T-cell (primary cell): ENCODE results near the gene LLGL1. TPM values are rescaled to one million over a fixed set of nuclear protein-coding genes. Genes with fewer than 3 reads are reported as not detected.

Experiments used
- ATAC-seq, 4 experiments: fragments of 200-7000 bp in 3 of 4; fragments of 150-1000 bp in 1 of 4; cut with Tn5 transposase; replicated peaks in 1 of 4; 1 replicate in 3 of 4; 2 replicates in 1 of 4; pipeline ENCODE4 v1.10.0; 2021; ENCODE audit warnings: moderate library complexity in 3 of 4, mild to moderate bottlenecking in 2 of 4, moderate number of reproducible peaks in 1 of 4
- CTCF ChIA-PET, 2 donors: fragments of 300-600 bp; sonication (Branson Sonifier 250); formaldehyde crosslinking; loops; one replicate each; lab custom pipeline; 2022; ENCODE audit warnings: antibody characterized with exemption in 2 of 2; lab: Charles Lee
- POLR2A ChIA-PET, 2 donors: fragments of 300-600 bp; sonication (Branson Sonifier 250); formaldehyde crosslinking; loops; one replicate each; lab custom pipeline; 2022; ENCODE audit warnings: antibody characterized with exemption in 2 of 2; lab: Charles Lee
- DNase-seq, 35 experiments: peaks; one replicate each; pipeline versions ENCODE4 v3.0.0 to v3.0.0-alpha.2; 2013 to 2023
- H3K27ac ChIP-seq: one replicate; pipeline ENCODE4 v1.5.1; 2013; ENCODE audit warnings: low read length
- H3K27me3 ChIP-seq, 2 experiments: replicated peaks in 1 of 2; 1 replicate in 1 of 2; 2 replicates in 1 of 2; pipeline versions ENCODE4 v1.6.1 to v1.7.0; 2013; ENCODE audit warnings: low read length in 1 of 2, mixed read lengths in 1 of 2; ENCODE audit not compliant: control insufficient read depth in 2 of 2, insufficient read depth in 2 of 2; ENCODE audit errors: extremely low read depth in 1 of 2
- H3K36me3 ChIP-seq, 2 donors: 1 replicate in 1 of 2; 2 replicates in 1 of 2; pipeline versions ENCODE4 v1.6.1 to v1.7.0; 2013; ENCODE audit warnings: low read length in 1 of 2; ENCODE audit not compliant: control insufficient read depth in 2 of 2, insufficient read depth in 1 of 2; ENCODE audit errors: extremely low read depth in 1 of 2
- H3K4me1 ChIP-seq, 2 experiments: 1 replicate in 1 of 2; 2 replicates in 1 of 2; pipeline versions ENCODE4 v1.6.1 to v1.7.0; 2013; ENCODE audit warnings: low read length in 2 of 2, mixed read lengths in 1 of 2; ENCODE audit not compliant: insufficient read depth in 2 of 2, control insufficient read depth in 1 of 2; ENCODE audit errors: extremely low read depth in 1 of 2
- H3K4me3 ChIP-seq, 2 donors: 1 replicate in 1 of 2; 2 replicates in 1 of 2; pipeline versions ENCODE4 v1.5.1 to v1.7.0; 2013; ENCODE audit warnings: mild to moderate bottlenecking in 2 of 2, low read length in 1 of 2, moderate library complexity in 1 of 2; ENCODE audit not compliant: control insufficient read depth in 1 of 2; ENCODE audit errors: extremely low read depth in 1 of 2
- H3K9me3 ChIP-seq: 2 replicates; pipeline ENCODE4 v1.7.0; 2013
- H3K27ac Mint-ChIP-seq, 2 donors: one replicate each; pipeline ENCODE4 v1.8.0; 2020 to 2021; ENCODE audit warnings: mild to moderate bottlenecking in 2 of 2, mixed read lengths in 2 of 2
- H3K27me3 Mint-ChIP-seq, 2 donors: one replicate each; pipeline ENCODE4 v1.8.0; 2021 to 2022; ENCODE audit warnings: mixed read lengths in 2 of 2
- H3K36me3 Mint-ChIP-seq: one replicate; pipeline ENCODE4 v1.8.0; 2021; ENCODE audit warnings: mixed read lengths
- H3K4me1 Mint-ChIP-seq, 3 donors: one replicate each; pipeline ENCODE4 v1.8.0; 2020 to 2022; ENCODE audit warnings: mixed read lengths in 3 of 3, mild to moderate bottlenecking in 1 of 3
- H3K4me3 Mint-ChIP-seq, 3 donors: one replicate each; pipeline ENCODE4 v1.8.0; 2020 to 2022; ENCODE audit warnings: mild to moderate bottlenecking in 3 of 3, mixed read lengths in 3 of 3, moderate library complexity in 3 of 3
- H3K9me3 Mint-ChIP-seq, 3 donors: one replicate each; pipeline ENCODE4 v1.8.0; 2020 to 2022; ENCODE audit warnings: mixed read lengths in 3 of 3
- WGBS: methylation state at CpG from one replicate; pipeline ENCODE4 v1.1.5; 2013; ENCODE audit warnings: missing lambda C conversion rate; ENCODE audit not compliant: insufficient coverage; 5-methylcytosine and 5-hydroxymethylcytosine counted together
- total RNA-seq, 35 experiments: library from RNA in 6 of 35; stranded (reverse) in 6 of 35; fragments of 120-200 nt in 1 of 35; gene quantifications; one replicate each; pipeline versions ENCODE4 v1.2.1 to v1.2.4 and lab custom pipeline; 2013 to 2026

LLGL1 gene
- total RNA-seq, 5 donors from 2014 or later (not counting 1 experiment from before 2014, with no cell fraction given): 13.1 to 24.3 (median 23.2) TPM

- Mint-ChIP-seq H3K4me3 (no peak overlapping the region), H3K9me3 (no peaks in the 10 kb centered on the region), H3K4me1 (no peaks in the 10 kb centered on the region), H3K27me3 (no peaks in the 10 kb centered on the region), H3K27ac (no peak overlapping the region), H3K36me3 (peaks cover 15% of the 10 kb centered on the region)
- no peak for ATAC-seq
- Histone ChIP-seq H3K4me3 (no peak overlapping the region), H3K27me3 (no peaks in the 10 kb centered on the region), H3K27ac (no peak overlapping the region), H3K36me3 (peaks cover 14 to 60% of the 10 kb centered on the region in 2 donors), H3K9me3 (no peaks in the 10 kb centered on the region), H3K4me1 (no peaks in the 10 kb centered on the region)
- no CpG with 5 or more reads among the region's 1 CpG for WGBS
- POLR2A ChIA-PET: no interaction called here
- DNase-seq: no peak
- CTCF ChIA-PET: interaction anchor here in 1 of 2 donors (0.6 kb wide), 1 partner anchor 203 kb away, joined by 7 read pairs; no protein-coding TSS in a partner anchor
Measured at GRCh38 chr17:18277076-18277475, 51.6 kb downstream of the LLGL1 start.

- CTCF ChIA-PET: no interaction called here
- no peak overlapping the region for H3K4me3 Mint-ChIP-seq
- ATAC-seq (no peak), DNase-seq (no peak)
- H3K4me1 Mint-ChIP-seq: no peaks in the 10 kb centered on the region
- H3K4me3 ChIP-seq: no peak overlapping the region
- H3K27ac Mint-ChIP-seq: no peak overlapping the region
- no peaks in the 10 kb centered on the region for H3K27me3 Mint-ChIP-seq
- peaks cover 19 to 65% of the 10 kb centered on the region in 2 donors for H3K36me3 ChIP-seq
- H3K4me1 ChIP-seq: no peaks in the 10 kb centered on the region
- H3K9me3 Mint-ChIP-seq: no peaks in the 10 kb centered on the region
- WGBS: no CpG with 5 or more reads among the region's 3 CpGs
- POLR2A ChIA-PET: interaction anchor here in 1 of 2 donors (0.6 kb wide), 1 partner anchor 646 kb away, joined by 4 read pairs; no protein-coding TSS in a partner anchor
- no peaks in the 10 kb centered on the region for H3K9me3 ChIP-seq
- no peak overlapping the region for H3K27ac ChIP-seq
- H3K27me3 ChIP-seq: no peaks in the 10 kb centered on the region
- H3K36me3 Mint-ChIP-seq: peaks cover 24% of the 10 kb centered on the region
Measured at GRCh38 chr17:18278867-18279266, 53.4 kb downstream of the LLGL1 start.

- ChIA-PET POLR2A (no interaction called here), CTCF (no interaction called here)
- DNase-seq (no peak), ATAC-seq (no peak)
- no peaks in the 10 kb centered on the region for H3K4me1 Mint-ChIP-seq
- 100% methylated on average over 4 of the region's 4 CpGs for WGBS
- no peaks in the 10 kb centered on the region for H3K9me3 Mint-ChIP-seq
- H3K27ac ChIP-seq: no peak overlapping the region
- H3K27me3 Mint-ChIP-seq: no peaks in the 10 kb centered on the region
- no peak overlapping the region for H3K27ac Mint-ChIP-seq
- H3K9me3 ChIP-seq: no peaks in the 10 kb centered on the region
- H3K4me3 Mint-ChIP-seq: no peak overlapping the region
- peaks cover 12 to 68% of the 10 kb centered on the region in 2 donors for H3K36me3 ChIP-seq
- H3K36me3 Mint-ChIP-seq: peaks cover 31% of the 10 kb centered on the region
- H3K4me1 ChIP-seq: no peaks in the 10 kb centered on the region
- H3K4me3 ChIP-seq: no peak overlapping the region
- no peaks in the 10 kb centered on the region for H3K27me3 ChIP-seq
Measured at GRCh38 chr17:18280249-18280648, 54.8 kb downstream of the LLGL1 start.

- Histone ChIP-seq H3K27ac (no peak overlapping the region), H3K4me1 (no peaks in the 10 kb centered on the region), H3K27me3 (no peaks in the 10 kb centered on the region), H3K36me3 (peaks cover 11 to 72% of the 10 kb centered on the region in 2 donors), H3K9me3 (no peaks in the 10 kb centered on the region), H3K4me3 (no peak overlapping the region)
- DNase-seq: no peak
- POLR2A ChIA-PET: no interaction called here
- Mint-ChIP-seq H3K4me1 (no peaks in the 10 kb centered on the region), H3K27me3 (no peaks in the 10 kb centered on the region), H3K27ac (no peak overlapping the region), H3K36me3 (peaks cover 37% of the 10 kb centered on the region), H3K9me3 (no peaks in the 10 kb centered on the region), H3K4me3 (no peak overlapping the region)
- ATAC-seq: no peak
- WGBS: no CpG with 5 or more reads among the region's 5 CpGs
- CTCF ChIA-PET: no interaction called here
Measured at GRCh38 chr17:18280766-18281371, 55.4 kb downstream of the LLGL1 start.

- no peaks in the 10 kb centered on the region for H3K9me3 Mint-ChIP-seq
- no peaks in the 10 kb centered on the region for H3K9me3 ChIP-seq
- DNase-seq (no peak), ATAC-seq (no peak)
- peaks cover 41% of the 10 kb centered on the region for H3K36me3 Mint-ChIP-seq
- no peaks in the 10 kb centered on the region for H3K4me1 Mint-ChIP-seq
- no peak overlapping the region for H3K27ac Mint-ChIP-seq
- no peak overlapping the region for H3K4me3 Mint-ChIP-seq
- no peaks in the 10 kb centered on the region for H3K27me3 Mint-ChIP-seq
- 90% methylated on average over 2 of the region's 6 CpGs for WGBS
- POLR2A ChIA-PET: no interaction called here
- no peaks in the 10 kb centered on the region for H3K27me3 ChIP-seq
- no peak overlapping the region for H3K27ac ChIP-seq
- no peaks in the 10 kb centered on the region for H3K4me1 ChIP-seq
- H3K4me3 ChIP-seq: no peak overlapping the region
- CTCF ChIA-PET: no interaction called here
- H3K36me3 ChIP-seq: peaks cover 9 to 69% of the 10 kb centered on the region in 2 donors
Measured at GRCh38 chr17:18281788-18282187, 56.4 kb downstream of the LLGL1 start.

- Mint-ChIP-seq H3K4me1 (no peaks in the 10 kb centered on the region), H3K36me3 (peaks cover 47% of the 10 kb centered on the region), H3K27ac (no peak overlapping the region), H3K27me3 (no peaks in the 10 kb centered on the region), H3K9me3 (no peaks in the 10 kb centered on the region), H3K4me3 (no peak overlapping the region)
- POLR2A ChIA-PET: interaction anchor here in 1 of 2 donors (0.6 kb wide), 1 partner anchor 445 kb away, joined by 7 read pairs; no protein-coding TSS in a partner anchor
- DNase-seq (no peak), ATAC-seq (no peak)
- WGBS: 97% methylated on average over 9 of the region's 11 CpGs
- peaks cover 15 to 65% of the 10 kb centered on the region in 2 donors for H3K36me3 ChIP-seq
- CTCF ChIA-PET: no interaction called here
- H3K9me3 ChIP-seq: no peaks in the 10 kb centered on the region
- no peak overlapping the region for H3K27ac ChIP-seq
- no peaks in the 10 kb centered on the region for H3K4me1 ChIP-seq
- H3K4me3 ChIP-seq: no peak overlapping the region
- no peaks in the 10 kb centered on the region for H3K27me3 ChIP-seq
Measured at GRCh38 chr17:18285296-18285695, 59.9 kb downstream of the LLGL1 start.
